GM12801 (cell line): ENCODE results near the gene MRPL36.

Source experiments
- TF ChIP-seq, protein P1 (sequence below): IDR thresholded peaks from one replicate; pipeline ENCODE4 v1.5.1; 2011; ENCODE audit warnings: control low read depth; ENCODE audit not compliant: insufficient read length; ENCODE audit errors: extremely low read depth

Gene MRPL36

GRCh38 chr5:1789834-1790471 lies 9.7 kb downstream of the MRPL36 start:
- TF ChIP-seq, protein P1, sequence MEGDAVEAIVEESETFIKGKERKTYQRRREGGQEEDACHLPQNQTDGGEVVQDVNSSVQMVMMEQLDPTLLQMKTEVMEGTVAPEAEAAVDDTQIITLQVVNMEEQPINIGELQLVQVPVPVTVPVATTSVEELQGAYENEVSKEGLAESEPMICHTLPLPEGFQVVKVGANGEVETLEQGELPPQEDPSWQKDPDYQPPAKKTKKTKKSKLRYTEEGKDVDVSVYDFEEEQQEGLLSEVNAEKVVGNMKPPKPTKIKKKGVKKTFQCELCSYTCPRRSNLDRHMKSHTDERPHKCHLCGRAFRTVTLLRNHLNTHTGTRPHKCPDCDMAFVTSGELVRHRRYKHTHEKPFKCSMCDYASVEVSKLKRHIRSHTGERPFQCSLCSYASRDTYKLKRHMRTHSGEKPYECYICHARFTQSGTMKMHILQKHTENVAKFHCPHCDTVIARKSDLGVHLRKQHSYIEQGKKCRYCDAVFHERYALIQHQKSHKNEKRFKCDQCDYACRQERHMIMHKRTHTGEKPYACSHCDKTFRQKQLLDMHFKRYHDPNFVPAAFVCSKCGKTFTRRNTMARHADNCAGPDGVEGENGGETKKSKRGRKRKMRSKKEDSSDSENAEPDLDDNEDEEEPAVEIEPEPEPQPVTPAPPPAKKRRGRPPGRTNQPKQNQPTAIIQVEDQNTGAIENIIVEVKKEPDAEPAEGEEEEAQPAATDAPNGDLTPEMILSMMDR, result no peak

DNA sequence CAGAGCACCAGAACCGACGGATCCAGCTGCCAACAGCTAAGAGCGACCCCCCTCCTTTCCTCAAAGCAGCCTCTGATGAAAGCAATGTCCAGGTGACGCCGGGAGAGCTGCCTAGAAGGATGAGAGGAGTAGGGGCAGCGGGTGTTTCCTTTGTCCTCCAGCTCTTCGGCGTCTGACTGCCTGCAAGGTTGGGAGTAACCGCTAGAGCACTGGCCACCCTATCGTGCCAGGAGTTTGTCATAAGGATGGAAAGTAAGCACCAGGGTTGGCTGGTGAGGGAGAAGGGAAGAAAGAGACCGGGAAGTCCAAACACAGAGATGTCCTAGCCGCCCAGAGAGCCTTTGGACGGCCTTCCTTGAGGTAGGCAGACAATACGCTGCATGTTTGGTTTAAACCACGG lies 10.8 kb downstream of the MRPL36 start:
- TF ChIP-seq, protein P1, result no peak

DNA sequence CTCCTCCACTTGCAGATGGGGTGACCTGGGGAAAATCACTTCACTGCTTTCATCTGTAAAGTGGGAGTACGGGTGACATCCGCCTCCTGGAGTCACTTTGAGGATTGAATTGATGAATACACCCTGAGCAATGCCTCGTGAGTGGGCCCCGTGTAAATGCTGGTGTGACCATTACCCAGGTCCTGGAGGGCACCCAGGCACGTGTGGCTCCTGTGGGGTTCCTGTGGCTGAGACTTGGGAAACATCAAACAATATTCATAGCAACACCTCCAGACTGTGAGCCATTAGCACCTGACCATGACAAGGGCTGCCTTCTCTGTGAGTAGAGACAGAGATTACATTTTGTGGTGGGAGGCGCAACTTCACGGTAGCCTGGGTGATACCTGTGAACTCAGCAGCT lies 11.4 kb downstream of the MRPL36 start:
- TF ChIP-seq, protein P1, result no peak

DNA sequence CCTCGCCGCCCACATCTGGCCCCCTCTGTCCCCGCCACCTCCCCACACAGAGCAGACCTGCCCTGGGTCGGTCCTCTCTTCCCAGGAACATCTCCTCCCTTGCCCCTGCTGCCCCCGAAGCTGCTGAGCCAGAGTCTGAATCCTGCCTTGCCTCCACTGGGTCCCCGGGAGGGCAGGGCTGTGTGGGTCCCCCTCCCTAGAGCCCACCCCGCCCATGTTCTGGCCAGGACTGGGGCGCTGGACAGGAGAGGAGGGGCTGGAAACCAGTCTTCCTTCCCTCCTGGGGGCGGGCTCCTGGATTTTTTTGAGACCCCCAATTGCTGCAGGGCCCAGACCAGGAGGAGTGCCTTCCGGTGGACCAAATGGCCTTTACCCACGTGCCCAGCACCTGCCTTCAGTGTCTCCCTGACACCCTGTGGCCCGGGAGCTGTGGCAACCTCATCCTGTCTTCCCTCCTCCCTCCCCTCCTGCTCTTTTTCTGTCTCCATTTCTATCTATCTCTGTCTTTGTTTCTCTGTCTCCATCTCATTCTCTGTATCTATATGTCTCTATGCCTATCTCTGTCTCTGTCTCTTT lies 12.1 kb downstream of the MRPL36 start:
- TF ChIP-seq, protein P1, result no peak

DNA sequence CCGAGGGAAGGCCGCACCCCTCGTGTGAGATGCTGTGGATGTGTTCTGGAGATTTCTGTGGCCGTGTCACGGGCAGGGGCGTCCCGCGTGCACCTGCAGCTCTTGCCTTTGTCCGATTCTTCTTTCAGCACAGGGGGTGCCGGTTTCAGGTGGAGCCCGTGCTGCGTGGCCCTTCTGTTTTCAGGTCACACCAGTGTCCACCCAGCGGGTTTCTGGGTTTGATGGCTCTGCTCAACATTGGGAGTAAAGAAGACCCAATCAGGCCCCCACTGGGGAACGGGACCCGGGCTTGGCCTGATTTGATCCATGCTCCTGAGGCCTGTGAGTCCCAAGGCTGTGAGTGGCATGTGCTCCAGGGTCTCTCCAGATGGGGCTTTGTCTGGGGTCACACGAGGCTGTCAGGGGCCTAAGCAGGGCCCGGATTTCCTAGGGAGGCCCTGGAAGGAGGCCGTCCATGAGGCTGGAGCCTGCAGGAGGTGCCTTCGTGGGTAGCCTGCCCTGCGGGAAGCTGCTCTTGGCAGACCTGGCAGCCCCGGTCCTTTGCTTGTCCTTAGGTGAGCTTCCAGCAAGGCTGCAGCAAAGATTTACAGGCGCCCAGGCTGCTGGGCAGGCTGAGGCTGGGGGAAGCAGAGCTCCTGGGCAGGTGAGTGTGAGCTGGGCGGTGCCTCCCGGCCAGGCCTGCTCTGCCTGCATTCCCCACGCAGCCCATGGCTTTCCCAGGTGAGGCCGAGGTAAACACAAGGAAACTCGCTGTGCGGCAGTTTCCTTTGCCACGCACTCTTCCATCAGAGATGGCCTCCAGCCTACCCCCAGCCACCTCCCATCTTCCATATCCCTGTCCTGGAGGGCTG lies 12.8 kb downstream of the MRPL36 start:
- TF ChIP-seq, protein P1, result no peak

GRCh38 chr5:1785984-1786383 lies 13.7 kb downstream of the MRPL36 start:
- TF ChIP-seq, protein P1, result no peak

- TF ChIP-seq, protein P1, result no peak
These were observed 14.6 kb downstream of the MRPL36 start for GRCh38 chr5:1785062-1785461.
